NCI-H226 (cell line): ENCODE data around the gene NECAP2.
"Not testable (repeated sequence)": the region's sequence is repeated elsewhere in the genome, so short reads cannot be mapped to it uniquely, and the experiment has no call there.

Experiments
- DNase-seq: peaks from one replicate; pipeline ENCODE4 v3.0.0-alpha.2; 2015

Gene NECAP2

DNA sequence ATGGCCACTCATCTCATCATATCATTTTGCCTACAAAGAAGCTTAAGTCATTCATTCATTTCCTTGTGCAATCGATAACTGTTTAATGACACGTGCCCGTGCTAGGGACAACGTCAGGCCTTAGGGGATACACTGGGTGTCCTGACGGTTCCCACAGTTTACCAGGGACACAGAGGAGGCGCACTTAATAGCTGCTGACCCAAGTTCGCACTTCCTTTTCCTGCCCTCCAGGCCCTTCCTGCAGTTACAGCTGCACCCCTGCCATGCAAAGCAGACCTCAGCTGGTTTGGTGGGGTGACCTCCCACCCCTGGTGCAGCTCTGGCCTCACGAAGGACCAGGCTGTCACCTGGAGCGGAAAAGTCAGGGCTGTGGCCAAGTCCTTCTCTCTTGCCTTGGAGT lies 7.5 kb upstream of the NECAP2 start:
- DNase-seq = no peak

DNA sequence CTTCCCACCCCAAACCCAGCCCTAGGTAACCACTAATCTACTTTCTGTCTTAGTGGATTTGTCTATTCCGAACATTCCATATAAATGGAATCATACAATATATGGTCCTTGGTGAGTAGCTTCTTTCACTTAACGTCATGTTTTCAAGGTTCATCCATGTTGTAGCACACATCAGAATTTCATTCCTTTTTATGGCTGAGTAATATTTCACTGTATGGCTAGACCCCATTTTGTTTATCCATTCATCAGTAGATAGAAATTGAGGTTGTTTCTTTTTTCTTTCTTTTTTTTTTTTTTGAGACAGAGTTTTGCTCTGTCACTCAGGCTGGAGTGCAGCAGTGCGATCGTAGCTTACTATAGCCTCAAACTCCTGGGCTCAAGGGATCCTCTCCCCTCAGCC lies 6.5 kb upstream of the NECAP2 start:
- no peak for DNase-seq

DNA sequence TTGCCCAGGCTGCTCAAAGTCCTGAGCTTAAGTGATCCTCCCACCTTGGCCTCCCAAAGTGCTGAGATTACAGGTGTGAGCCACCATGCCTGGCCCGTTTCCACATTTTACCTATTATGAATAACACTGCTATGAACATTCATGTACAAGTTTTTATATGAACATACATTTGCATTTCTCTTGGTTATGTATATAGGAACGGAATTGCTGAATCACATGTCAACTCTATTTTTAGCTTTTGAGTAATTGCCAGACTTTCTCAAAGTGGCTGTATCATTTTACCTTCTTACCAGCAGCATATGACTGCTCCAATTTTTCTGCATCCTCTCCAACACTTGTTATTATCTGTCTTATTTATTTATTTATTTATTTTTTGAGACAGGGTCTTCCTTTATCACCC lies 6.0 kb upstream of the NECAP2 start:
- DNase-seq = no peak

DNA sequence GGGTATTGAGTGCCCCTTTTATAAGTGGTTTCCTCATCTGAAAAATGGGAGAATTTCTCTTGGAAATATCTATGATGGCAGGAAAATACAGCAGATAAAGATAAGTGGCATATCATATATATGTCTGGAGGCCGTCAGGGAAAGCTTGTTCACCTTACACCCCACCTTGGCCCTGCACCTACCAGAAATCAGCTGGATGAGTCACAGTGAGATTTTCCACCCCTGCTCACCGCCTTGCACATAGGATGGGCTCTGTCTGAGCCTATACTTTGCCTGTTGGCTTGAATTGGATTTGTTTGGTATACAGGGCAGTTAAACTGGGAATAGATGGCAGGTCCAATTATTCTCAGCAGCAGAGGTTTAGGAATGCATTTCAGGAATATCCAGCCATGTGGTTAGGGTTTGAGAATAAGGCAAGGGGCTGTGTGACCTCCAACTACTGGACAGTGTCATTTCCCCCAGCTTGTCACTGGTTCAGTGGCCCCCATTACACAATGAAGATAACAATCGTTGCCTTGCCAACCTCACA lies 3.5 kb upstream of the NECAP2 start, which contains the start of gene SPATA21:
TSS of gene SPATA21 (minus strand) at position 479 of the 529 bp plus-strand sequence. CDS start 6,053 bp downstream, outside the sequence.
- DNase-seq = no peak

DNA sequence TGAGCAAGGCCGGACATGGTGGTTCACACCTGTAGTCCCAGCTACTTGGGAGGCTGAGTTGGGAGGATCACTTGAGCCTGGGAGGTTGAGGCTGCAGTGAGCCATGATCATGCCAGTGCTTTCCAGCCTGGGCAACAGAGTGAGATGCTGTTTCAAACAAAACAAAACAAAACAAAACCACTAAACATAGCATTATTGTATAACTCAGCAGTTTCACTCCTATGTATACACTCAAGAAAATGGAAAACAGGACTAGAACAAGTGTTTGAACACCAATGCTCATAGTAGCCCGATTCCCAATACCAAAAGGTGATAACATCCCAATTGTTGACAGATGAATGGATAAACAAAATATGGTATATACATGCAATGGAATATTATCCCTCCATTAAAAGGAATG lies 2.0 kb upstream of the NECAP2 start:
- DNase-seq = no peak

DNA sequence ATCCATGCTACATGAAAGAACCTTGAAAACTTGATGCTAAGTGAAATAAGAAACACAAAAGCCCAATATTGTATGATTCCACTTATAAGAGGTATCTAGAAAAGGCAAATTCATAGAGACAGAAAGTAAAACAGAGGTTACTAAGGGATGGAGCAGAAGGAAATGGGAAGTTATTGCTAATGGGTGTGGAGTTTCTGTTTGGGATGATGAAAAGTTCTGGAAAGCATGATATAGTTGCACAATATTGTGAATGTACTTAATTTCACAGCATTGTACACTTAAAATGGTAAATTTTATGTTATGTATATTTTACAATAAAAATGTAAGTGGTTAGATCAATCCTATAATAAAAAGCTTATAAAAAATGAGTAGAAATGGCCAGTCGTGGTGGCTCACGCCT lies 1.6 kb upstream of the NECAP2 start:
- no peak for DNase-seq

DNA sequence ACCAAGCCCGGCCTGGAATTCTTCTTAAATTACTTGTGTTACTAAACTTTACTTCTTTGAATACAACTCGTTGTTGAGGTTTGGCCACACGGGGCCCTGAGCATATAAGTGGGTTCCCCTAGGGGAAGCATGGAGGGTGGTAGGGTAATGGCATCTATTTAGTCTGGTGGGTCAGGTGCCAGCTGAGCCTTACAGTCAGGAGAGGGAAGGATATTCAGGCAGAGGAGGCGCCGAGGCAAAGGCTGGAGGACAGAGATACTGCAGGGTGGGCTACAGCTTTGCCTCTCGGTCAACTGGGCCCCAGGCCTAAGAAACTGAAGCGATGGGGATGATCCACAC lies 424 bp upstream of the NECAP2 start:
- no peak for DNase-seq

DNA sequence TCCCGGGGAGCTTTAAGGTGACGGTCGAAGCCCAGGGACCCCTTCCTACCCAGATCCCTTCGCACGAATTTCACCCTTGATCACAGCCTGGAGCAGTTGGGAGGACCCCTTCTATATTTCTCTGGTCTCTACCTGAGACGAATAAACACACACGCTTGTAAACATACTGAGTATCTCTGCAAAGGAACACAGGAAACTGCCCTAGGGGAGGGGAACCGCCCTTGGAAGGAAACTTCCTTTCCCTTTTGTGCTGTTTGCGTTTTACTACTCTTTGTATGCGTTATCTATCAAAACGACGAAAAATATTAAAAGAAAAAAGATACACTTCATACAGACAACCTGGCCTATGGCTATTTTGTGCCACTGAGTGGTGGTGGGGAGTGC lies 750 bp downstream of the NECAP2 start:
- DNase-seq = no peak

DNA sequence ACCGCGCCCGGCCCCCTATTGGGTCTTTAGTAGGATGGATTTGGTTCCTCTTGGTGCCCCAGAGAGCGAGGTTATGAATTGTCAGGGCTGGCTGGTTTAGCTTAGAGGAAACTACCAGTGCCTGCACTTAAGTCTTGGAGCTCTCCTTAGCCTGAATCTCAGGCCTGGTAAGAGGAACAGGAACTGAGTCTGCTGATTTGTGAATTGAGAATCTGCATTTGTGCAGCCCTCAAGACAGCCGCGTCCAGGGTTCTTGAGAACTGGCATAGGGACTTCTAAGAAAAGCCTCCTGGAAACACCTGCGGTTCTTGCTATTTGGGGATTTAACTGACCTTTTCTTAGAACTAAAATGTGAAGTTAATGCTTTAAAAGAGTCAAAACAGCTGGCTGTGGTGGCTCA lies 1.7 kb downstream of the NECAP2 start:
- DNase-seq = no peak

DNA sequence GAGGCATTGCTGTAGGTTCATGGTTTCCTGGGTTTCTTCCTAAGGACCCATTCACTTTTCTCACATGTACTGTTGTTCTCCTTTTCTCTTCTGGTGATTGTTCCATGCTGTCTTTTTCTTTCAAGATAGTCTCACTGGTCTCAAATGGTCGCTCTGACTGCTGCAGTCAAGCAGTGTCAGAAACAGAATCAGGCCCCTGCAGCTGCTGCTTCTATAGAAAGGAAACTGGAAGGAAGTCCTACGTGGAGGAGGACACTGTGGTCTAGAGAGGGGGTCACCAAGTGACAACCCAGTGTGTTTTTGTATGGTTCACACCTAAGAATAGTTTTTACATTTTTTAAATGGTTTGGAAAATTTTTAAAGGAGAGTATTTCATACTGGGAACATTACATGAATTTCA lies 2.4 kb downstream of the NECAP2 start:
- DNase-seq = no peak

DNA sequence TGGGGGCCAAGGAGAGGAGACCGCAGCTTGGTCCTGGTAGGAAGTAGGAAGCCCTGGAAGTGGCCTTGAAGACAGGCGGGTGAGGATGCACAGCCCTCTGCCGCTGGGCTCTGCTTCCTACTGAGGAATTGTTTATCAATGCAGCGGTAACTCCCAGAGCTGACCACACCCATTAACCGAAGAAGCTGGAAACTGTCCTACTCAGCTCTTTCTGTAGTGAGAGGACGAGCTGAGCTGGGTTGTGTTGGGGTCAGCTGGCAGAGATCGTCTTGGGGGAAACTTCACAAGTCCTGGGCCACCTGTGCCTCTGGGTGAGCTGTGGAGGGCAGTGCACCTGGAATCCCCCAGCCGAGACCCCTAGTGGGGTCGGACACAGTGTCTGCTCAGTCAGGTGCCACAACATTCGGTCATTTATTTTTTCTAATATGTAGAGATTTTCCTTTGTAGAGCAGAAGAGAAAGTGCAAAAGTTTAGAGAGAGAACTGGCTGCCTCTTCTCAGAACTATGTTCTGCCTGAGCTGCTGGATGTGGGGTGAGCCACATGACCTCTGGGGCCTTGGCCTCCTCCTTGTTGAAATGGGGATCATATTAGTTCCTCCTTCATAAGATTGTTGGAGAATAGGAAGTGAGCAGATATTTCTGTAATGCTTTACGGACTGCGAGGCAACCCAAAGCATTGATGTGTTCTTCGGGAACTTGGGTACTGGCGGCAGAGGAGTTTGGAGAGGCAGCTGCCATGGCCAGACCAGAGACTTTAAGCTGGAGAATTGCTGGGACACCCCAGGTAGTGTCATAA lies 3.6 kb downstream of the NECAP2 start:
- DNase-seq = no peak

DNA sequence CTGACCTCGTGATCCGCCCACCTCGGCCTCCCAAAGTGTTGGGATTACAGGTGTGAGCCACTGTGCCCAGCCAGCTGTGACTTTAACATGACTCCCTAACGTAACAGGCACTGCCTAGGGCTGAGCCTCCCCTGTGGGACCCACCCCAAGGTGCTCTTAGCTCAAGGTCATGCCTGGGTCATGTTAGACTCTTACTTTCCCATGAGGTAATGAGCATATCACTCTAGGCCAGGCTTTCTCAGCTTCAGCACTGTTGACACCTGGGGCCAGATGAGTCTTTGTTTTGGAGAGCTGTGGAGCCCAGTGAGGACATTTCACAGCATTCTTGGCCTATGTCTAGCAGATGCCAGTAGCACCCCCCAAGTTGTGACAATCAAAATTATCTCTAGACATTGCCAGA lies 4.5 kb downstream of the NECAP2 start:
- DNase-seq = no peak

DNA sequence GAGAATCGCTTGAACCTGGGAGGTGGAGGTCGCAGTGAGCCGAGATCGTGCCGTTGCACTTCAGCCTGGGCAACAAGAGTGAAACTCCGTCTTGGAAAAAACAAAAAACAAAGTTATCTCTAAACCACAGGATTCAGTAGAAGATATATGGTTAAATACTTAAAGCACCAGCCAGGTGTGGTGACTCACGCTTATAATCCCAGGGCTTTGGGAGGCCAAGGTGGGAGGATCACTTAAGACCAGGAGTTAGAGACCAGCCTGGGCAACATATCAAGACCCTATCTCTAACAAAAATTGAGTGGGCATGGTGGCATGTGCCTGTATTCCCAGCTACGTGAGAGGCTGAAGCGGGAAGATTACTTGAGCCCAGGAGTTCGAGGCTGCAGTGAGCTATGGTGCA lies 5.6 kb downstream of the NECAP2 start:
- DNase-seq = no peak

DNA sequence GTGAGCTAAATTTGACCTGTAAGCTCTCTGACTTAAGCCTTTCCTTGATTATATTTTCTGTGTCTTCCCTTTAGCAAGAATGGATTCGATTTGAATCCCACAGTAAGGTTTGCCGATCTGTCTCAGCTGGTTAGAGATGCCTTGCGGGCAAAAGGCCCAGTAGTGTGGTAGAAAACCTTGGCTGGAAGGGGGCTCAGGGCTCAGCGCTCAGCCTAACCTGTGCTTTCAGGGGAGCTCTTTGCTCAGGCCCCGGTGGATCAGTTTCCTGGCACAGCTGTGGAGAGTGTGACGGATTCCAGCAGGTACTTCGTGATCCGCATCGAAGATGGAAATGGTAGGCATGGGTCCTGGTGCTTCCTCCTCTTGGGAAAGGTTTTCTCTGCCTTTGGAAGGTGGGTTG lies 7.1 kb downstream of the NECAP2 start:
- DNase-seq = no peak

DNA sequence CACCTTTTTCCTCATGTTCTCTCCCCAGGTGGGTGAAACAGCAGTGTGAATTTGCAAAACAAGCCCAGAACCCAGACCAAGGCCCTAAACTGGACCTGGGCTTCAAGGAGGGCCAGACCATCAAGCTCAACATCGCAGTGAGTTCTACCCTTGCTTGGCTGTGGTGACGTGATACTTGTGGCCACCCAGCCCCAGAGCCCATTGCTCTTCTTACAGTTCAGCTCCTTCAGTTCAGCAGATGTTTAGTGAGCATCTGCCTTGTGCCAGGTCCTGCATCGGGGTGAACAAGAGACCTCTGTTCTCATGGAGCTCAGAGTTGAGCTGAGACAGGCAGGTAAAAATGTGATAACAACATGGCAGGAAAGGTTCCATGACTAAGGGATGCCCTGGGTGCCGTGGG lies 8.5 kb downstream of the NECAP2 start:
- DNase-seq = no peak

DNA sequence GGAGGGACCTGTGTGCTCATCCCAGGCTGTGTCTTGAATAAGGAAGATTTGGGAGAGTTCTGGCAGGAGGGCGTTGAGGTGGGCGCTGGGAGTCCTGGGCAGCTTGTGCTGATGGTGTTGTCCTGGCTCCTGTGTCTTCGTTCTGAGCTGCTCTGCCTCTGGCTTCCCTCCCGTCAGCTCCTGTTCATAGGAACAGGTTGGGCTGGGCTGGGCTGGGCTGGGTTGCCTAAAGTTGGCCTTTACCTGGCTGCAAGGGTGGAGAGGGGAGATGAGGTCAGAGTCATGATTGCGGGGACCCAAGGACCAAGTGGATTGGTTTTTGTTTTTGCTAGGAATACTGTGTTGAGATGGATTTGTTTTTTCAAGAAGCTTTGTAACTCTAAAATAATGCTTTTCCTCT lies 9.1 kb downstream of the NECAP2 start:
- DNase-seq = no peak

DNA sequence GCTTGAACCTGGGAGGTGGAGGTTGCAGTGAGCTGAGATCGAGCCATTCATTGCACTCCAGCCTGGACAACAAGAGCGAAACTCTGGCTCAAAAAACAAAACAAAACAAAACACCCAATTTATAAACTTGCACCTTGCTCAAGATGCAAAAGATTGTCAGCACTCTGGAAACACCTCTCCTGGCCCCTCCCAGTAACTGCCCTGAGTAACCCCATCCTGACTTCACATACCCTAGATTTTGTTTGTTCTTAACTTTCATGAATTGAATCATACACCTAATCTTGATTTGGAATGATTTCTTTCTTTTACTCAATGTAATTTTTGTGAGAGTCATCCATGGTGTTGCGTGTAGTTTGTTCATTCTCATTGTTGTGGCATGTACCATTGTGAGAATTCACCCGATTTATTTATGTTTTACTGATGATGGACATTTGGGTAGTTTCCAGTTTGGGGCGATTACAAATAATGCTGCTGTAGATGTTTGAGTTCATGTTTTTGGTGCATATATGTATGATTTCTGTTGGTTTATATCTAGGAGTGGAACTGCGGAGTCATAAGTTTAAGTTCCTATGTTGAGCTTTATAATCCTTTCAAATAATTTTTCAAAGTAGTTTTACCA lies 10.4 kb downstream of the NECAP2 start:
- DNase-seq = no peak

DNA sequence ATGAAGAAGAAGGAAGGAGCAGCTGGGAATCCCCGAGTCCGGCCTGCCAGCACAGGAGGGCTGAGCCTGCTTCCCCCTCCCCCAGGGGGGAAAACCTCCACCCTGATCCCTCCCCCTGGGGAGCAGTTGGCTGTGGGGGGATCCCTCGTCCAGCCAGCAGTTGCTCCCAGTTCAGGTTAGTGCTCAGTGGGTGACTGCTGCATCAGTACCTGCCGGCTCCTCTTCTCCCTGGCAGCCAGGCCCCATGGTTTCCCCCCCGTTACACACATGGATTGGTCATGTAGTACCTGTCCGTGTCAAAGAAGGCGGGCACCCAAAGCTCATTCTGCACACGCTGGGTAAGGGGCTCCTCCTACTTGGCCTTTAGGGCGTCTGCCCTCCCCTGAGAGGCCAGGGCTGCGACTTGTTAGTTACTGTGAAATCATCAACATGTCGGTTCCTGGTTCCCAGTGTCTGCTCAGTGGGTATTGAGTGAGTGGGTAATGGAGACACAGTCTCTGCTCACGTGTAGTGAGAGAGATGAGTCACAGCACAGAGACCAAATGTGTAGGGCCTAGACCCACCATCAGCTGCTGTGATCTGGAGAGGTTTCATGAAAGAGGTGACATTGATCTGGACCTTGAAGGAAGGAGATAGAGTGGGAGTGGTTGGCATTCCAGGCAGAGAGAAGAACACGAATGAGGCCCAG lies 11.5 kb downstream of the NECAP2 start:
- no peak for DNase-seq

DNA sequence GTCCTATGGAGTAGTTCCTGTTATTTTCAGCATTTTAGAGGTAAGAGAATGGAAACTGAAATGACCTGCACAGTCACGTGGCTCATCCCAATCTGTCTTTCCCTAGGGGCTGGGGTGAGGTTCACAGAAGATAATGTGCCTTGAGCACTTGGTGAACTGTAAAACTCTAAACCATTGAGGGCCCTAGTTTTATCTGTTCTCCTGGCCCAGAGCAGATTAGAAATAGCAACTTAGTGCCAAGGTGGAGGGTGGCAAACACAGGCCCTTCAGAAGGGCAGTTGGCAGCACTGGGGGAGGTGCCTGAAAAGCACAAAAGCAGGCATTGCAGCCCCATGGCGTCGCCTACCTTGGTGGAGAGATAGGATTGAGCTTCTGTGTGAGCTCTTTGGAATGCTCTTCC lies 14.4 kb downstream of the NECAP2 start:
- DNase-seq = not testable (repeated sequence)

DNA sequence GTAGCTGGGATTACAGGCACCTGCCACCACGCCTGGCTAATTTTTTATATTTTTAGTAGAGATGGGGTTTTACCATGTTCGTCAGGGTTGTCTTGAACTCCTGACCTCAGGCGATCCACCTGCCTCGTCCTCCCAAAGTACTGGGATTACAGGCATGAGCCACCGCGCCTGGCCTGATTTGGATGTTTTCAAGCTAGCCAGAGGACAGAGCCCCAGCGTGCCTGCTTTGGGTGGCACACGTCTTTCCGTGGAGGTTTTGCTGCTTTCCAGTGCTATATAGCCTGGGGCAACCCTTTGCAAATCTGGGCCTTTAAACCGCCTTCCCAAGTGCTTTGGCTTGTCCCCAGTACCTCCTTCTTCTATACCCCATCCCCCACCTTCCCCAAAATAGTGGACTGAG lies 15.6 kb downstream of the NECAP2 start:
- not testable (repeated sequence) for DNase-seq

DNA sequence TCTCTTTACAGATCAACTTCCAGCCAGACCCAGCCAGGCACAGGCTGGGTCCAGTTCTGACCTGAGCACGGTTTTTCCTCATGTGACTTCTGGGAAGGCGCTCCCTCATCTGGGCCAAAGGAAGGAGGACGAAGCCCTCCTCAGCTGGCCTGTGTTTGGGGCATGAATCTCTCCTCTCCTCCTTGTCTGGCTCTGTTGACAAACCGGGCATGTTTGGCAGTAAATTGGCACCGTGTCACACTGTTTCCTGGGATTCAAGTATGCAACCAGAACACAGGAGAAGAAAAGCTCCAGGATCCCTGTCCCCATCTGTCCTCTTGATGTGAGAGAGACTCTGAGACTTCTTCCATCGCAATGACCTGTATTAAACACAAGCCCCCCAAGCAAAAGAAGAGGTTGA lies 18.3 kb downstream of the NECAP2 start:
- no peak for DNase-seq

DNA sequence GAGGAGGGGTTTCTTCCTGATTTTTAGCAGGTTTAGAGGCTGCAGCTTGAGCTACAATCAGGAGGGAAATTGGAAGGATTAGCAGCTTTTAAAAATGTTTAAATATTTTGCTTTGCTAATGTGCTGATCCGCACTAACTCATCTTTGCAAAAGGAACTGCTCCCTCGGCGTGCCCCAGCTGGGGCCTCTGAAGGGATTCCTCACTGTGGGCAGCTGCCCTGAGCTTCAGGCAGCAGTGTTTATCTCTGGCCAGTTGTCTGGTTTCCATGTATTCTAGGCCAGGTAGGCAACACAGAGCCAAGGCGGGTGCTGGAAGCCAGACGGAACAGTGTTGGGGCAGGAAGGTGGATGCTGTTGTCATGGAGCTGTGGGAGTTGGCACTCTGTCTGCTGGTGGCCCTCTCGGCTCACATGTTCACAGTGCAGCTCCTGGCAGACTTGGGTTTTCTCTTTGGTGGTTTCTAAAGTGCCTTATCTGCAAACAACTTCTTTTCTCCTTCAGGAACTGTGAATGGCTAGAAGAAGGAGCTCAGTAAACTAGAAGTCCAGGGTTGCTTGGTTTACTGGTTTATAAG lies 18.9 kb downstream of the NECAP2 start:
- no peak for DNase-seq

DNA sequence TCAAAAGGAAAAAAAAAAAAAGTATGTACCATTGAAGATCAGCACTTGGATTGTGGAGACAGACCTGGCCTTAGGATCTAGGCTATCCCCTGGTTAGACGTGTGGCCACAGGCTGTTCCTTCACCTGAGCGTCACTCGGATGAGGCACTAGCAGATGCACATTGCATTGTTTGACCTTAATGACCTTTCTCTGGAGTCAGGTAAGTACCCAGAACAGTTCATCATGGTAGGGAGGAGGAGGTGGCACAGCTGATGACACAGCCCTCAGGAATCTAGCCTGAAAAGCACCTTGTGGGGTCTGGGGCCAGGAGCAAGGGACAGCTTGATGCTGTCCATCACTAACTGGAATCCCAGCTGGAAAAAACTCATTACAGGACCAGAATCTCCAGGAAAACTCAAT lies 21.2 kb downstream of the NECAP2 start:
- DNase-seq = no peak
